ENCODE results near the gene CHAD.

- no peak for TF ChIP-seq CTCF (IDR thresholded peaks at IDR 0.05)
- no peak for TF ChIP-seq EZH2phosphoT487 (IDR thresholded peaks at IDR 0.05; ENCODE audit: borderline replicate concordance, low read depth)
- TF ChIP-seq POLR2AphosphoS5 (IDR thresholded peaks at IDR 0.05; ENCODE audit: low read depth, low read length), result no peak
- no peak for TF ChIP-seq JUND (IDR thresholded peaks at IDR 0.05)
- no peak for TF ChIP-seq FOSL2 (IDR thresholded peaks at IDR 0.05; ENCODE audit: borderline replicate concordance, low read depth)
- TF ChIP-seq TAF1 (IDR thresholded peaks at IDR 0.05; ENCODE audit: borderline replicate concordance, low read depth, low read length), result no peak
- TF ChIP-seq RCOR1 (IDR thresholded peaks at IDR 0.05; ENCODE audit: low read length), result no peak
- no peak for TF ChIP-seq USF2 (IDR thresholded peaks at IDR 0.05; ENCODE audit: borderline replicate concordance, low read depth, low read length)
- TF ChIP-seq FOXJ3 (CRISPR knock-in tag; IDR thresholded peaks at IDR 0.05), result no peak
- TF ChIP-seq REST (IDR thresholded peaks at IDR 0.05; ENCODE audit: low read depth, low read length), result no peak
- no peak for TF ChIP-seq SIN3A (IDR thresholded peaks at IDR 0.05; ENCODE audit: borderline replicate concordance, low read depth, low read length)
- no peak for TF ChIP-seq SMC3 (IDR thresholded peaks at IDR 0.05; ENCODE audit: low read depth, low read length)
Observed at GRCh38 chr17:50470426-50470825, 1.7 kb upstream of the CHAD start.
